GM12873 (cell line): ENCODE measurements around the gene INHBB.

Experiments
- CTCF ChIP-seq: IDR thresholded peaks from 2 replicates; pipeline ENCODE4 v1.5.1; 2012; ENCODE audit warnings: low read depth, mild to moderate bottlenecking, moderate library complexity, low read length, control low read depth; ENCODE audit not compliant: insufficient read depth; ENCODE audit errors: missing control alignments

Gene INHBB

GRCh38 chr2:120398996-120399888 is 53.3 kb downstream of the INHBB start:
- no peak for TF ChIP-seq CTCF

- TF ChIP-seq CTCF, result no peak
Measured at GRCh38 chr2:120399889-120400240, 53.9 kb downstream of the INHBB start.

GRCh38 chr2:120400551-120400950 is 54.6 kb downstream of the INHBB start:
- no peak for TF ChIP-seq CTCF
